IPS-18c (cell line): ENCODE measurements around the gene THG1L.
A peak's percentile ranks its signal among the peaks of the same experiment; 100 is the strongest.
"Not testable (repeated sequence)": the region's sequence is repeated elsewhere in the genome, so short reads cannot be mapped to it uniquely, and the experiment has no call there.

ENCODE experiments used
- H3K4me3 ChIP-seq: 2 replicates; pipeline ENCODE4 v1.7.0; 2013; ENCODE audit warnings: low read depth, mild to moderate bottlenecking, low read length, moderate library complexity; ENCODE audit not compliant: insufficient read depth
- H3K9me3 ChIP-seq: one replicate; pipeline ENCODE4 v1.6.1; 2013; ENCODE audit warnings: mild to moderate bottlenecking, low read length, moderate library complexity; ENCODE audit not compliant: control insufficient read depth, insufficient read depth

The THG1L gene

GRCh38 chr5:157731272-157732129 lies at the start of gene THG1L:
TSS of gene THG1L (plus strand) at chr5:157731420. CDS start at chr5:157731441, 21 bp downstream.
- H3K4me3 ChIP-seq, result peak within 1 kb of the TSS; percentile 81
- no peaks in the 10 kb centered on the region for H3K9me3 ChIP-seq

GRCh38 chr5:157682257-157682656 lies 49.0 kb upstream of the THG1L start:
- Histone ChIP-seq H3K9me3 (no peaks in the 10 kb centered on the region), H3K4me3 (no peak overlapping the region)

- not testable (repeated sequence) for H3K4me3 ChIP-seq, H3K9me3 ChIP-seq
Observed at GRCh38 chr5:157686276-157687197, 44.7 kb upstream of the THG1L start.

- H3K9me3 ChIP-seq, result peaks cover 2% of the 10 kb centered on the region
- H3K4me3 ChIP-seq, result no peak overlapping the region
Observed at GRCh38 chr5:157687198-157687554, 44.0 kb upstream of the THG1L start.

GRCh38 chr5:157689942-157690689 lies 41.1 kb upstream of the THG1L start:
- peaks cover 2% of the 10 kb centered on the region for H3K9me3 ChIP-seq
- no peak overlapping the region for H3K4me3 ChIP-seq

GRCh38 chr5:157690690-157691433 lies 40.4 kb upstream of the THG1L start:
- no peak overlapping the region for H3K4me3 ChIP-seq
- peaks cover 2% of the 10 kb centered on the region for H3K9me3 ChIP-seq

GRCh38 chr5:157693816-157694215 lies 37.4 kb upstream of the THG1L start:
- not testable (repeated sequence) for H3K4me3 ChIP-seq, H3K9me3 ChIP-seq

GRCh38 chr5:157696154-157696553 lies 35.1 kb upstream of the THG1L start:
- H3K9me3 ChIP-seq, H3K4me3 ChIP-seq: not testable (repeated sequence)

GRCh38 chr5:157698674-157699073 lies 32.5 kb upstream of the THG1L start:
- not testable (repeated sequence) for H3K9me3 ChIP-seq

GRCh38 chr5:157703736-157704135 lies 27.5 kb upstream of the THG1L start:
- H3K9me3 ChIP-seq, result no peaks in the 10 kb centered on the region
- H3K4me3 ChIP-seq, result no peak overlapping the region

More at GRCh38 chr5:157698674-157699073, 32.5 kb upstream of the THG1L start:
- not testable (repeated sequence) for H3K4me3 ChIP-seq

GRCh38 chr5:157708866-157709265 lies 22.4 kb upstream of the THG1L start:
- Histone ChIP-seq H3K9me3 (no peaks in the 10 kb centered on the region), H3K4me3 (no peak overlapping the region)

GRCh38 chr5:157709346-157709745 lies 21.9 kb upstream of the THG1L start:
- H3K9me3 ChIP-seq, result no peaks in the 10 kb centered on the region
- H3K4me3 ChIP-seq, result no peak overlapping the region

- no peaks in the 10 kb centered on the region for H3K9me3 ChIP-seq
- no peak overlapping the region for H3K4me3 ChIP-seq
Observed at GRCh38 chr5:157710431-157710830, 20.8 kb upstream of the THG1L start.

GRCh38 chr5:157710882-157711281 lies 20.3 kb upstream of the THG1L start:
- H3K9me3 ChIP-seq, result no peaks in the 10 kb centered on the region
- no peak overlapping the region for H3K4me3 ChIP-seq

- no peaks in the 10 kb centered on the region for H3K9me3 ChIP-seq
- H3K4me3 ChIP-seq, result no peak overlapping the region
Observed at GRCh38 chr5:157713830-157714595, 17.2 kb upstream of the THG1L start.

GRCh38 chr5:157714596-157714864 lies 16.7 kb upstream of the THG1L start:
- Histone ChIP-seq H3K4me3 (no peak overlapping the region), H3K9me3 (no peaks in the 10 kb centered on the region)
